ENCODE data around the gene MCHR1. TPM values are rescaled to one million over a fixed set of nuclear protein-coding genes. Genes with fewer than 3 reads are reported as not detected.
A peak's percentile ranks its signal among the peaks of the same experiment; 100 is the strongest.

The MCHR1 gene
- total and polyA plus RNA-seq, 2 of the 13 experiments (the other 11 are each of a cell fraction or from before 2014, with no cell fraction given), result 0.40 to 0.83 TPM

DNA sequence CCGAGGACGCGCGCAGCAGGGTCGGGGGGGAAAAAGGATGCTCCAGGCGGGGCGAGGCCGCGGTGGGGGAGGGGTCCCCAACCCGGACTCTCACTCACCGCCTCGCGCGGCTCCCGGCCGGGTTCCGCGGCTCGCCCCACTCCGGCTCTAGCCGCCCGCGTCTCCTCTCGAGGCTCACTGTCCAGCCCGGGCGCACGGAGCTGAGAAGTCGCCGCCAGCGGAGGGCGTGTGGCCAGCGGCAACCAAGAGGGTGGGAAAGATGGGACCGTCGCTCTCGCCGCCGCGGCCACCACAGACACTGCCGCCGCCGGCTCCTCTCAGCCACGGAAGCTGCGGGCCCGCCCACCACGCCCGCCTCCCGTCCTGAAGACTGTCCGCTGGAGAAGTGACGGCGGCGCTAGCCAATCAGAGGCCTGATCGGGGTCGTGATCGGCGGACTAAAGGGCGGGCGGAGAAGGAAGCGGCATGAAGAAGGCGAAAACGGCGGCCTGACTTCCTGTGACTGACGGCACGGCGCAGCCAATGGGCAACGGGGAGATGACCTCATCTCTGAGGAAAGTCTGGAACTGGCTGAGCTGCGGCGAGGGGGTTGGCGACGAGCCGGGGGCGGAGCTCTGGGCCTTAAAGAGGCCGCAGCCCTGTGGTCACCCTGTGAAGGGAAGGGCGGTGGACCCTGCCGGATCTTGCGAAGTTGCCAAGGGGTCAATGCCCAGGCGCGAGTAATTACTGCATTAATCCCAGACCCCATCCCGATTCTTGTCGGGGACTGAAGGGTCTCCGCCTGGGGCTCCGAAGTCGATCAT, 42.7 kb upstream of the MCHR1 start, which contains the start of gene MRTFA (continued):
- TF ChIP-seq, protein P1, sequence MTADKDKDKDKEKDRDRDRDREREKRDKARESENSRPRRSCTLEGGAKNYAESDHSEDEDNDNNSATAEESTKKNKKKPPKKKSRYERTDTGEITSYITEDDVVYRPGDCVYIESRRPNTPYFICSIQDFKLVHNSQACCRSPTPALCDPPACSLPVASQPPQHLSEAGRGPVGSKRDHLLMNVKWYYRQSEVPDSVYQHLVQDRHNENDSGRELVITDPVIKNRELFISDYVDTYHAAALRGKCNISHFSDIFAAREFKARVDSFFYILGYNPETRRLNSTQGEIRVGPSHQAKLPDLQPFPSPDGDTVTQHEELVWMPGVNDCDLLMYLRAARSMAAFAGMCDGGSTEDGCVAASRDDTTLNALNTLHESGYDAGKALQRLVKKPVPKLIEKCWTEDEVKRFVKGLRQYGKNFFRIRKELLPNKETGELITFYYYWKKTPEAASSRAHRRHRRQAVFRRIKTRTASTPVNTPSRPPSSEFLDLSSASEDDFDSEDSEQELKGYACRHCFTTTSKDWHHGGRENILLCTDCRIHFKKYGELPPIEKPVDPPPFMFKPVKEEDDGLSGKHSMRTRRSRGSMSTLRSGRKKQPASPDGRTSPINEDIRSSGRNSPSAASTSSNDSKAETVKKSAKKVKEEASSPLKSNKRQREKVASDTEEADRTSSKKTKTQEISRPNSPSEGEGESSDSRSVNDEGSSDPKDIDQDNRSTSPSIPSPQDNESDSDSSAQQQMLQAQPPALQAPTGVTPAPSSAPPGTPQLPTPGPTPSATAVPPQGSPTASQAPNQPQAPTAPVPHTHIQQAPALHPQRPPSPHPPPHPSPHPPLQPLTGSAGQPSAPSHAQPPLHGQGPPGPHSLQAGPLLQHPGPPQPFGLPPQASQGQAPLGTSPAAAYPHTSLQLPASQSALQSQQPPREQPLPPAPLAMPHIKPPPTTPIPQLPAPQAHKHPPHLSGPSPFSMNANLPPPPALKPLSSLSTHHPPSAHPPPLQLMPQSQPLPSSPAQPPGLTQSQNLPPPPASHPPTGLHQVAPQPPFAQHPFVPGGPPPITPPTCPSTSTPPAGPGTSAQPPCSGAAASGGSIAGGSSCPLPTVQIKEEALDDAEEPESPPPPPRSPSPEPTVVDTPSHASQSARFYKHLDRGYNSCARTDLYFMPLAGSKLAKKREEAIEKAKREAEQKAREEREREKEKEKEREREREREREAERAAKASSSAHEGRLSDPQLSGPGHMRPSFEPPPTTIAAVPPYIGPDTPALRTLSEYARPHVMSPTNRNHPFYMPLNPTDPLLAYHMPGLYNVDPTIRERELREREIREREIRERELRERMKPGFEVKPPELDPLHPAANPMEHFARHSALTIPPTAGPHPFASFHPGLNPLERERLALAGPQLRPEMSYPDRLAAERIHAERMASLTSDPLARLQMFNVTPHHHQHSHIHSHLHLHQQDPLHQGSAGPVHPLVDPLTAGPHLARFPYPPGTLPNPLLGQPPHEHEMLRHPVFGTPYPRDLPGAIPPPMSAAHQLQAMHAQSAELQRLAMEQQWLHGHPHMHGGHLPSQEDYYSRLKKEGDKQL (CRISPR knock-in tag; IDR thresholded peaks at IDR 0.05; ENCODE audit: low read depth), result no peak
- TF ChIP-seq, protein P2, sequence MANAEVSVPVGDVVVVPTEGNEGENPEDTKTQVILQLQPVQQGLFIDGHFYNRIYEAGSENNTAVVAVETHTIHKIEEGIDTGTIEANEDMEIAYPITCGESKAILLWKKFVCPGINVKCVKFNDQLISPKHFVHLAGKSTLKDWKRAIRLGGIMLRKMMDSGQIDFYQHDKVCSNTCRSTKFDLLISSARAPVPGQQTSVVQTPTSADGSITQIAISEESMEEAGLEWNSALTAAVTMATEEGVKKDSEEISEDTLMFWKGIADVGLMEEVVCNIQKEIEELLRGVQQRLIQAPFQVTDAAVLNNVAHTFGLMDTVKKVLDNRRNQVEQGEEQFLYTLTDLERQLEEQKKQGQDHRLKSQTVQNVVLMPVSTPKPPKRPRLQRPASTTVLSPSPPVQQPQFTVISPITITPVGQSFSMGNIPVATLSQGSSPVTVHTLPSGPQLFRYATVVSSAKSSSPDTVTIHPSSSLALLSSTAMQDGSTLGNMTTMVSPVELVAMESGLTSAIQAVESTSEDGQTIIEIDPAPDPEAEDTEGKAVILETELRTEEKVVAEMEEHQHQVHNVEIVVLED (CRISPR knock-in tag; IDR thresholded peaks at IDR 0.05; ENCODE audit: borderline replicate concordance), result peak; percentile 79
- TF ChIP-seq ZNF788 (CRISPR knock-in tag; IDR thresholded peaks at IDR 0.05; ENCODE audit: borderline replicate concordance) (no peak), FIP1L1 (IDR thresholded peaks at IDR 0.05; ENCODE audit: borderline replicate concordance, insufficient read depth, low read depth, low read length) (no peak), ZNF776 (CRISPR knock-in tag; IDR thresholded peaks at IDR 0.05) (no peak; the same call in 1 of the 2 replicates), ZSCAN21 (CRISPR knock-in tag; IDR thresholded peaks at IDR 0.05; ENCODE audit: borderline replicate concordance) (peak; percentile 49; the same call in 1 of the 2 replicates), ZFX (CRISPR knock-in tag; IDR thresholded peaks at IDR 0.05; ENCODE audit: low read depth) (peak; percentile 62), PHF20 (CRISPR knock-in tag; IDR thresholded peaks at IDR 0.05) (peak; percentile 63)
- TF ChIP-seq, protein P3, sequence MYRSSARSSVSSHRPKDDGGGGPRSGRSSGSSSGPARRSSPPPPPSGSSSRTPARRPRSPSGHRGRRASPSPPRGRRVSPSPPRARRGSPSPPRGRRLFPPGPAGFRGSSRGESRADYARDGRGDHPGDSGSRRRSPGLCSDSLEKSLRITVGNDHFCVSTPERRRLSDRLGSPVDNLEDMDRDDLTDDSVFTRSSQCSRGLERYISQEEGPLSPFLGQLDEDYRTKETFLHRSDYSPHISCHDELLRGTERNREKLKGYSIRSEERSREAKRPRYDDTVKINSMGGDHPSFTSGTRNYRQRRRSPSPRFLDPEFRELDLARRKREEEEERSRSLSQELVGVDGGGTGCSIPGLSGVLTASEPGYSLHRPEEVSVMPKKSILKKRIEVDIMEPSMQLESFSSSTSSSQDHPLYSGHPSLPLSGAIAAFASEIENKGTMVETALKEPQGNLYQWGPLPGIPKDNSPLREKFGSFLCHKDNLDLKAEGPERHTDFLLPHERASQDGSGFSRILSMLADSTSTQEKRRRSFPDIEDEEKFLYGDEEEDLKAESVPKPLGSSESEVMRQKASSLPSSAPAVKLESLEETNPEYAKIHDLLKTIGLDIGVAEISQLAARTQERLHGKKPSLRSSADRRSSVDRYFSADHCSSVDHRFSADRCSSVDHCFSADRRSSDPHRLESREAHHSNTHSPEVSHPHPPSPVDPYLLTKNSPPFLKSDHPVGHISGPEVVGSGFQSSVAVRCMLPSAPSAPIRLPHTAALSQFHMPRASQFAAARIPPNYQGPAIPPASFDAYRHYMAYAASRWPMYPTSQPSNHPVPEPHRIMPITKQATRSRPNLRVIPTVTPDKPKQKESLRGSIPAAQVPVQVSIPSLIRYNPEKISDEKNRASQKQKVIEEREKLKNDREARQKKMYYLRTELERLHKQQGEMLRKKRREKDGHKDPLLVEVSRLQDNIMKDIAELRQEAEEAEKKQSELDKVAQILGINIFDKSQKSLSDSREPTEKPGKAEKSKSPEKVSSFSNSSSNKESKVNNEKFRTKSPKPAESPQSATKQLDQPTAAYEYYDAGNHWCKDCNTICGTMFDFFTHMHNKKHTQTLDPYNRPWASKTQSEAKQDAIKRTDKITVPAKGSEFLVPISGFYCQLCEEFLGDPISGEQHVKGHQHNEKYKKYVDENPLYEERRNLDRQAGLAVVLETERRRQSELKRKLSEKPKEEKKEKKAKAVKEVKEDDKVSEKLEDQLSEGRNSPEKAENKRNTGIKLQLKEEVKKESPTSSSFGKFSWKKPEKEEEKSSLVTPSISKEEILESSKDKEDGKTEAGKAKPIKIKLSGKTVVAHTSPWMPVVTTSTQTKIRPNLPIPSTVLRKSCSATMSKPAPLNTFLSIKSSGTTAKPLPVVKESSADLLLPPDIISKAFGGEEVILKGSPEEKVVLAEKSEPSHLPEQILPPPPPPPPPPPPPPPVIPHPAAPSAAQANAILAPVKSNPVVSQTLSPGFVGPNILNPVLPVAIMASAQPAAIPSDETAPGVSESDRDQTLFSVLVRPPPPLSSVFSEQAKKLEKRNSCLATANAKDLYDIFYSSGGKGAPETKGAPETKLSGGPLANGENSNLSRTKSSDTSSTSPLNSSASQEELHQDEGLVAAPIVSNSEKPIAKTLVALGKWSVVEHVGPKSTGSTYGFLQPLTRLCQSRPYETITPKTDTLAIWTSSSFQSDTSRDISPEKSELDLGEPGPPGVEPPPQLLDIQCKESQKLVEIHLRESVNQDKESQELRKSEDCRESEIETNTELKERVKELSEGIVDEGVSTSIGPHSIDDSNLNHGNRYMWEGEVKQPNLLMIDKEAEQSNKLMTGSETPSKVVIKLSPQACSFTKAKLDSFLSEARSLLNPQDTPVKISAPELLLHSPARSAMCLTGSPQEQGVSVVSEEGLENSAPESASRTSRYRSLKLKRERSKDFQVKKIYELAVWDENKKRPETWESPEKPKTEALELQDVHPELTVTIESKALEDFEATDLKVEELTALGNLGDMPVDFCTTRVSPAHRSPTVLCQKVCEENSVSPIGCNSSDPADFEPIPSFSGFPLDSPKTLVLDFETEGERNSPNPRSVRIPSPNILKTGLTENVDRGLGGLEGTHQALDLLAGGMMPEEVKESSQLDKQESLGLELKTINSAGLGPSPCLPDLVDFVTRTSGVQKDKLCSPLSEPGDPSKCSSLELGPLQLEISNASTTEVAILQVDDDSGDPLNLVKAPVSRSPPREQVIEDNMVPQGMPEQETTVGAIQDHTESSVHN (CRISPR knock-in tag; IDR thresholded peaks at IDR 0.05), result no peak
- TF ChIP-seq, protein P4, sequence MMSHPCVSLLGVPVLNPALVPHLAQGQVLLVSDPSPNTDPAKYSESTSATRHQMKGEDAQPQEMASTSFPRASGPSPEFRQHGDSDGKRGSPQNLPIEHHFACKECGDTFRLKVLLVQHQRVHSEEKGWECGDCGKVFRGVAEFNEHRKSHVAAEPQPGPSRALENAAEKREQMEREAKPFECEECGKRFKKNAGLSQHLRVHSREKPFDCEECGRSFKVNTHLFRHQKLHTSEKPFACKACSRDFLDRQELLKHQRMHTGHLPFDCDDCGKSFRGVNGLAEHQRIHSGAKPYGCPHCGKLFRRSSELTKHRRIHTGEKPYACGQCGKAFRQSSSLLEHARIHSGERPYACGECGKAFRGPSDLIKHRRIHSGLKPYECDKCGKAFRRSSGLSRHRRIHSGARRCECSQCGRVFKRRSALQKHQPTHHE (CRISPR knock-in tag; IDR thresholded peaks at IDR 0.05; ENCODE audit: borderline replicate concordance), result no peak

Data from HepG2 (cell line).